Karpas-422 (cell line): ENCODE data around the gene HBA2. TPM values are rescaled to one million over a fixed set of nuclear protein-coding genes. Genes with fewer than 3 reads are reported as not detected.
A peak's percentile ranks its signal among the peaks of the same experiment; 100 is the strongest.

ENCODE experiments used
- DNase-seq: peaks from one replicate; pipeline ENCODE4 v3.0.0-alpha.2; 2015
- H2AFZ ChIP-seq: fragments of 200-600 bp; sonication (generic); 2 replicates; pipeline ENCODE4 v1.6.1; 2014; ENCODE audit warnings: antibody characterized with exemption, low read length, mixed read lengths
- H3K27ac ChIP-seq: fragments of 200-600 bp; sonication (generic); 2 replicates; pipeline ENCODE4 v1.5.1; 2014; ENCODE audit warnings: mild to moderate bottlenecking, low read length, moderate library complexity
- H3K27me3 ChIP-seq: fragments of 200-600 bp; sonication (generic); 2 replicates; pipeline ENCODE4 v1.6.1; 2014; ENCODE audit warnings: low read length, mixed read lengths
- H3K36me3 ChIP-seq: fragments of 200-600 bp; sonication (generic); 2 replicates; pipeline ENCODE4 v1.6.1; 2014; ENCODE audit warnings: low read length, mixed read lengths; ENCODE audit not compliant: insufficient read depth
- H3K4me1 ChIP-seq: fragments of 200-600 bp; sonication (generic); 2 replicates; pipeline ENCODE4 v1.6.1; 2014; ENCODE audit warnings: mild to moderate bottlenecking, low read length, mixed read lengths
- H3K4me2 ChIP-seq: fragments of 200-600 bp; sonication (generic); 2 replicates; pipeline ENCODE4 v1.6.1; 2014; ENCODE audit warnings: low read length, low read depth, mild to moderate bottlenecking; ENCODE audit not compliant: poor library complexity, severe bottlenecking
- H3K4me3 ChIP-seq: fragments of 200-600 bp; sonication (generic); 2 replicates; pipeline ENCODE4 v1.5.1; 2014; ENCODE audit warnings: mild to moderate bottlenecking, antibody characterized with exemption, low read length, mixed read lengths
- H3K79me2 ChIP-seq: fragments of 200-600 bp; sonication (generic); 2 replicates; pipeline ENCODE4 v1.6.1; 2014; ENCODE audit warnings: mild to moderate bottlenecking, low read length, mixed read lengths
- H3K9ac ChIP-seq: fragments of 200-600 bp; sonication (generic); 2 replicates; pipeline ENCODE4 v1.6.0; 2014; ENCODE audit warnings: low read length
- H3K9me2 ChIP-seq: fragments of 200-600 bp; sonication (generic), shearing (Covaris generic); replicated peaks from 2 replicates; pipeline ENCODE4 v1.6.0; 2014; ENCODE audit warnings: mild to moderate bottlenecking, low read length, moderate library complexity; ENCODE audit not compliant: insufficient read depth
- H3K9me3 ChIP-seq: fragments of 300-700, 200-600 bp; sonication (generic); 2 replicates; pipeline ENCODE4 v1.6.1; 2014; ENCODE audit warnings: low read length, mixed read lengths
- H4K20me1 ChIP-seq: fragments of 200-600 bp; sonication (generic); 2 replicates; pipeline ENCODE4 v1.6.1; 2014; ENCODE audit warnings: mild to moderate bottlenecking, antibody characterized with exemption, low read length, low read depth; ENCODE audit not compliant: insufficient read depth
- total RNA-seq: library from RNA; depleted of rRNA; stranded (reverse); fragments of >200 nt; shearing (Covaris generic); gene quantifications from 2 replicates; pipeline ENCODE4 v1.2.3, GENCODE V29; 2014; ENCODE audit warnings: low replicate concordance

HBA2 gene
- total RNA-seq, 1 experiment from 2014 or later, result not detected

- Histone ChIP-seq H3K27ac (no peak overlapping the region), H3K36me3 (no peaks in the 10 kb centered on the region), H3K9ac (no peak overlapping the region), H3K4me2 (no peak overlapping the region), H3K79me2 (peaks cover 28% of the 10 kb centered on the region), H3K4me3 (no peak overlapping the region), H3K9me3 (no peaks in the 10 kb centered on the region), H4K20me1 (no peaks in the 10 kb centered on the region), H3K4me1 (peaks cover 16% of the 10 kb centered on the region), H3K9me2 (no peaks in the 10 kb centered on the region), H2AFZ (no peak overlapping the region), H3K27me3 (no peaks in the 10 kb centered on the region)
- DNase-seq, result peak; percentile 38
These were observed 32.4 kb upstream of the HBA2 start for GRCh38 chr16:140175-140857.

- DNase-seq, result no peak
- H3K27ac ChIP-seq, result no peak overlapping the region
- H3K4me2 ChIP-seq, result no peak overlapping the region
These were observed 30.2 kb upstream of the HBA2 start for GRCh38 chr16:142405-142967.

DNA sequence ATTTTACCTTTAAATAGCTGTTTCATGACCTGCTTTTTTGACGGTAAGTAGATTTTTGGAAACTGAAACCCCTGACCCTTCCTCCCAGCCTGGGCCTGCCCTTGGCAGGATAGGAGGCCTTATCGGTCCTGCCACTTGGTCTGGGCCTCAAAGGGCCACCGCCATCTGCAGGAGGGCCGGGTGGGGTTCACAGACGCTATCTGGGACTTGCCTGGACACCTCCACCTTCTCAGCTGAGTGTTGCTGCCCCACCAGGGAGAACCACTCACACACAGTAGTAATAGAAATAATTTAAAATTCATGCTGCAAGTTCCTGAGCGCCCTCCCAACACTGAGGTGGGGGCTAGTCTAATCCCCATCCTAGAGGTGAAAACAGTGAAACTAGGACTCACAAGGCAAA is 29.6 kb upstream of the HBA2 start:
- no peaks in the 10 kb centered on the region for H3K36me3 ChIP-seq
- no peak overlapping the region for H3K9ac ChIP-seq
- H3K9me2 ChIP-seq, result no peaks in the 10 kb centered on the region
- DNase-seq, result no peak
- no peaks in the 10 kb centered on the region for H4K20me1 ChIP-seq
- H3K27me3 ChIP-seq, result no peaks in the 10 kb centered on the region
- H3K4me1 ChIP-seq, result peaks cover 5% of the 10 kb centered on the region; the same call in 1 of the 2 replicates
- H2AFZ ChIP-seq, result no peak overlapping the region
- H3K4me2 ChIP-seq, result no peak overlapping the region
- no peak overlapping the region for H3K27ac ChIP-seq
- H3K79me2 ChIP-seq, result peaks cover 1% of the 10 kb centered on the region
- H3K9me3 ChIP-seq, result no peaks in the 10 kb centered on the region
- no peak overlapping the region for H3K4me3 ChIP-seq

More at GRCh38 chr16:142405-142967, 30.2 kb upstream of the HBA2 start:
- Histone ChIP-seq H3K9me2 (no peaks in the 10 kb centered on the region), H3K36me3 (no peaks in the 10 kb centered on the region), H2AFZ (no peak overlapping the region), H3K4me1 (peaks cover 7% of the 10 kb centered on the region), H3K9ac (no peak overlapping the region), H3K9me3 (no peaks in the 10 kb centered on the region), H3K79me2 (peaks cover 7% of the 10 kb centered on the region), H3K27me3 (no peaks in the 10 kb centered on the region), H3K4me3 (no peak overlapping the region), H4K20me1 (no peaks in the 10 kb centered on the region)

DNA sequence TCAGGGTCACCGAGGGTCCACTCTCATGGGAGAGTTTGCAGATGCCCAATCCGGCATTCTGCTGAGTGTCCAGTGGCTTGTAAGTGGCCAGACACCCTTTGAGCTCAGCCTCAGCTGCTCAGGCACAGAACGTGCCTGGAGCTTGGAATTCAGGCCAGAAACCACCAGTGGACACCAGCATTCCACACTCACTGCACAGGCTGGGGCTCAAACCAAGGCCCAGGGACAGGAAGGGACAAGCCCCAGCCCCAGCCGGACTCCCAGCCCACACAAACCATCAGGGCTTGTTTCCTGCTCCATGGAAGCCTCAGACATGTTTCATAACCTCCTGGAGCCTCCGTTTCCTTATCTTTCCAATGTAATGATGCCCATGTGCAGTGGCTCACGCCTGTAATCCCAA is 29.2 kb upstream of the HBA2 start:
- Histone ChIP-seq H3K9me3 (no peaks in the 10 kb centered on the region), H4K20me1 (no peaks in the 10 kb centered on the region), H3K27me3 (no peaks in the 10 kb centered on the region), H3K4me3 (no peak overlapping the region), H3K4me2 (no peak overlapping the region), H3K9me2 (no peaks in the 10 kb centered on the region), H3K27ac (no peak overlapping the region), H3K79me2 (no peaks in the 10 kb centered on the region), H2AFZ (no peak overlapping the region), H3K9ac (no peak overlapping the region), H3K4me1 (peaks cover 5% of the 10 kb centered on the region; the same call in 1 of the 2 replicates), H3K36me3 (no peaks in the 10 kb centered on the region)
- DNase-seq, result no peak

- Histone ChIP-seq H3K9ac (no peak overlapping the region), H2AFZ (no peak overlapping the region), H3K9me3 (no peaks in the 10 kb centered on the region), H3K9me2 (no peaks in the 10 kb centered on the region), H3K4me3 (no peak overlapping the region), H4K20me1 (no peaks in the 10 kb centered on the region), H3K79me2 (no peaks in the 10 kb centered on the region), H3K4me1 (no peaks in the 10 kb centered on the region), H3K27me3 (no peaks in the 10 kb centered on the region), H3K4me2 (no peak overlapping the region), H3K27ac (no peak overlapping the region), H3K36me3 (no peaks in the 10 kb centered on the region)
- no peak for DNase-seq
These were observed 27.9 kb upstream of the HBA2 start for GRCh38 chr16:144797-145252.

- Histone ChIP-seq H3K36me3 (no peaks in the 10 kb centered on the region), H3K27ac (no peak overlapping the region), H3K9me3 (no peaks in the 10 kb centered on the region), H3K4me1 (no peaks in the 10 kb centered on the region), H3K27me3 (no peaks in the 10 kb centered on the region), H3K9ac (no peak overlapping the region), H3K4me2 (no peak overlapping the region), H3K4me3 (no peak overlapping the region), H3K9me2 (no peaks in the 10 kb centered on the region), H3K79me2 (no peaks in the 10 kb centered on the region), H2AFZ (no peak overlapping the region), H4K20me1 (no peaks in the 10 kb centered on the region)
- no peak for DNase-seq
These were observed 26.0 kb upstream of the HBA2 start for GRCh38 chr16:146646-147045.

- Histone ChIP-seq H3K27ac (no peak overlapping the region), H3K27me3 (no peaks in the 10 kb centered on the region), H3K9ac (no peak overlapping the region), H3K9me2 (no peaks in the 10 kb centered on the region), H2AFZ (no peak overlapping the region), H4K20me1 (no peaks in the 10 kb centered on the region), H3K36me3 (no peaks in the 10 kb centered on the region), H3K4me3 (no peak overlapping the region), H3K4me2 (no peak overlapping the region), H3K79me2 (no peaks in the 10 kb centered on the region), H3K9me3 (no peaks in the 10 kb centered on the region), H3K4me1 (no peaks in the 10 kb centered on the region)
- no peak for DNase-seq
These were observed 23.5 kb upstream of the HBA2 start for GRCh38 chr16:149024-149660.
